Measurements from ENCODE around the gene SHC4.

GRCh38 chr15:48981941-48982340 is 18.2 kb upstream of the SHC4 start:
- no peak for TF ChIP-seq SP2 (IDR thresholded peaks at IDR 0.05; ENCODE audit: low read length)
- no peak for TF ChIP-seq YY1 (IDR thresholded peaks at IDR 0.05; ENCODE audit: low read depth, low read length)
- TF ChIP-seq CTCF (IDR thresholded peaks at IDR 0.05; ENCODE audit: control extremely low read depth in 1 of 3, insufficient read depth in 1 of 3, low read depth in 1 of 3, low read length in 3 of 3) = no peak
- TF ChIP-seq TAF1 (IDR thresholded peaks at IDR 0.05; ENCODE audit: low read depth, low read length) = no peak
- no peak for TF ChIP-seq SP1 (IDR thresholded peaks at IDR 0.05; ENCODE audit: low read depth, low read length)
- no peak for TF ChIP-seq CHD1 (IDR thresholded peaks at IDR 0.05; ENCODE audit: low read depth, low read length)
- TF ChIP-seq BACH1 (IDR thresholded peaks at IDR 0.05; ENCODE audit: low read length) = no peak
- no peak for TF ChIP-seq MAFK (IDR thresholded peaks at IDR 0.05; ENCODE audit: low read depth, low read length)
- no peak for TF ChIP-seq PHF8 (conservative IDR thresholded peaks at IDR 0.05; ENCODE audit: low read depth, low read length)
- no peak for TF ChIP-seq EP300 (IDR thresholded peaks at IDR 0.05; ENCODE audit: borderline replicate concordance in 1 of 2, low read depth in 2 of 2, low read length in 2 of 2)
- TF ChIP-seq CBX8 (IDR thresholded peaks at IDR 0.05; ENCODE audit: borderline replicate concordance, low read depth, low read length) = no peak
- TF ChIP-seq RFX5 (IDR thresholded peaks at IDR 0.05; ENCODE audit: borderline replicate concordance, low read depth, low read length) = no peak
